ENCODE results near the gene PHYHD1.

PHYHD1 gene

GRCh38 chr9:128891321-128892220 is 29.2 kb upstream of the PHYHD1 start:
- Histone ChIP-seq H3K36me3 (replicated peaks) (peaks cover 42% of the 10 kb centered on the region), H3K4me3 (ENCODE audit: low read depth, low read length) (no peak overlapping the region), H3K27me3 (replicated peaks) (no peaks in the 10 kb centered on the region), H3K27ac (no peak overlapping the region)
- in situ Hi-C loops (cut with HindIII; ENCODE audit: low pct_ligation_motif_present, low sequenced_read_pairs) = no loop called here
- no peak for DNase-seq
- TF ChIP-seq, protein P1, sequence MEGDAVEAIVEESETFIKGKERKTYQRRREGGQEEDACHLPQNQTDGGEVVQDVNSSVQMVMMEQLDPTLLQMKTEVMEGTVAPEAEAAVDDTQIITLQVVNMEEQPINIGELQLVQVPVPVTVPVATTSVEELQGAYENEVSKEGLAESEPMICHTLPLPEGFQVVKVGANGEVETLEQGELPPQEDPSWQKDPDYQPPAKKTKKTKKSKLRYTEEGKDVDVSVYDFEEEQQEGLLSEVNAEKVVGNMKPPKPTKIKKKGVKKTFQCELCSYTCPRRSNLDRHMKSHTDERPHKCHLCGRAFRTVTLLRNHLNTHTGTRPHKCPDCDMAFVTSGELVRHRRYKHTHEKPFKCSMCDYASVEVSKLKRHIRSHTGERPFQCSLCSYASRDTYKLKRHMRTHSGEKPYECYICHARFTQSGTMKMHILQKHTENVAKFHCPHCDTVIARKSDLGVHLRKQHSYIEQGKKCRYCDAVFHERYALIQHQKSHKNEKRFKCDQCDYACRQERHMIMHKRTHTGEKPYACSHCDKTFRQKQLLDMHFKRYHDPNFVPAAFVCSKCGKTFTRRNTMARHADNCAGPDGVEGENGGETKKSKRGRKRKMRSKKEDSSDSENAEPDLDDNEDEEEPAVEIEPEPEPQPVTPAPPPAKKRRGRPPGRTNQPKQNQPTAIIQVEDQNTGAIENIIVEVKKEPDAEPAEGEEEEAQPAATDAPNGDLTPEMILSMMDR (IDR thresholded peaks at IDR 0.05; ENCODE audit: low read depth, low read length, missing control alignments) = no peak

DNA sequence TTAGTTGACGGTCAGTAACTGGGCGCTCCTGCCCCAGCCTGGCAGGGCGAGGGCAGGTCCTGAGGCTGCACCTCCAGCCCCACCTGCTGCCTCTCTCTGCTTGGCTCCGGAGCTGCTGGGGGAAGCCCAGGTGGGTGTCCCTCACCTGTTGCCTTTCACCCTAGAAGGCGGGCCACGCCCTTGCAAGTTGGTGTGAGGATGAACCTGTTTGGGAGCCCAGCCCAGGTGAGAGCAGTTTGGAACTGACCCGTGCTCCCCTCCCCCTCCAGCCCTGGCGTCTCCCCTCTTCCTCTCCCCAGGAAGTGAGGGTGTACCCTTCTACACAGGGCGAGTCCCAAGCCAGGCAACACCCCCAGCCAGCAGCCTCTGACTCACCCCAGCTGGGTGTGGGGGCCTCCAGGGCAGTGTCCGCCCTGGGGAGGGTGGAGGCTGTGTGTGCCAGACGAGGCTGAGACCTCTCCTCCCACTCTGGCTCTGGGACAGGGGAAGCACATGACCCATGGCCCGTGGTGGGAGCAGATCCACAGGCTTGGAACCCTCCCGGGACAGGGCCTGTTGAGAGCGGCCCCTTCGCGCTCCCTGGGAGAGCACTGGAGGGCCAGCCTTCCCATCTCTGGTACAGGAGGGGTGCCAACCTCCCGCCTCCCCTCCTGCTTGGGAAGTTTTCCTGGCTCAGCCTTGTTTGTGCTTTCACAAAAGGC is 28.4 kb upstream of the PHYHD1 start:
- peak; percentile 72 for DNase-seq
- Histone ChIP-seq H3K4me3 (ENCODE audit: low read depth, low read length) (no peak overlapping the region), H3K27ac (peak overlapping the region; percentile 50), H3K27me3 (replicated peaks) (no peaks in the 10 kb centered on the region), H3K36me3 (replicated peaks) (peaks cover 43% of the 10 kb centered on the region)
- TF ChIP-seq, protein P1 (IDR thresholded peaks at IDR 0.05; ENCODE audit: low read depth, low read length, missing control alignments) = no peak
- in situ Hi-C loops (cut with HindIII; ENCODE audit: low pct_ligation_motif_present, low sequenced_read_pairs) = no loop called here

- no peak for DNase-seq
- in situ Hi-C loops (cut with HindIII; ENCODE audit: low pct_ligation_motif_present, low sequenced_read_pairs) = no loop called here
- peaks cover 45% of the 10 kb centered on the region for H3K36me3 ChIP-seq (replicated peaks)
Observed at GRCh38 chr9:128893354-128893753, 27.4 kb upstream of the PHYHD1 start.

DNA sequence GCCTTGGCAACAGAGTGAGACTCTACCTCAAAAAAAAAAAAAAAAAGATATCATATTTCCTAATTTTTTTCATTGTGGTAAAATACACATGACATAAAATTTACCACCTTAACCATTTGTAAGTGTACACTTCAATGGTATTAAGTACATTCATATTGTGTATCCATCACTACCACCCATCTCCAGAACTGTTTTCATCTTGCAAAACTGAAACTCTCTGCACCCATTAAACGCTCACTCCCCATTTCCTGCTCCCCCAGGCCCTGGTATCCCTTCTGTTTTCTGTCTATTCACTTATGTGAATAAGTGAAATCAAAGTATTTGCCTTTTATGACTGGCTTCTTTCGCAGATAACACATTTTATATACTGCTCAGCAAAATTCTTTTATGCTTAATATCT is 26.0 kb upstream of the PHYHD1 start:
- H3K4me3 ChIP-seq (ENCODE audit: low read depth, low read length) = no peak overlapping the region
- in situ Hi-C loops (cut with HindIII; ENCODE audit: low pct_ligation_motif_present, low sequenced_read_pairs) = no loop called here
- H3K27ac ChIP-seq = no peak overlapping the region
- no peaks in the 10 kb centered on the region for H3K27me3 ChIP-seq (replicated peaks)
- TF ChIP-seq, protein P1 (IDR thresholded peaks at IDR 0.05; ENCODE audit: low read depth, low read length, missing control alignments) = no peak
- peaks cover 48% of the 10 kb centered on the region for H3K36me3 ChIP-seq (replicated peaks)
- DNase-seq = no peak

More at GRCh38 chr9:128893354-128893753, 27.4 kb upstream of the PHYHD1 start:
- no peaks in the 10 kb centered on the region for H3K27me3 ChIP-seq (replicated peaks)
- no peak overlapping the region for H3K27ac ChIP-seq
- no peak overlapping the region for H3K4me3 ChIP-seq (ENCODE audit: low read depth, low read length)
- TF ChIP-seq, protein P1 (IDR thresholded peaks at IDR 0.05; ENCODE audit: low read depth, low read length, missing control alignments) = no peak

DNA sequence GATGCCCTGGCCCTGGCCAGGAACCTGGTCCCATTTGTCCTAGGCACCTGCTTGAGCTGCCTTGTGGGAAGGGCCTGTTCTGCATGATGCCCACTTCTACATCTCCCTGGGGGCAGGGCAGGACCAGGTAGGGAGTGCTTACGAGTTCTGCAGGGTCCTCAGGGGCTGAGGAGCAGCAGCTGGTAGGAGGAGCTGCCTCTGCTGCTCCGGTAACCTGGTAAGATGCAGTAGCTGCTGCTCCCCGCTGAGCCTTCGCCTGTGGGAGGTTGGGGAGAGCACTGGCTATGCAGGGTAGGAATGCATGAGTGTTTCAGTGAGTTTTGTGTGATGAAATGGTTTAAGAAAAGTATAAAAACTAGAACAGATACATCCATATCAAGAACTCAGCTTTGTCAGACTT is 25.2 kb upstream of the PHYHD1 start:
- in situ Hi-C loops (cut with HindIII; ENCODE audit: low pct_ligation_motif_present, low sequenced_read_pairs) = no loop called here
- DNase-seq = no peak
- H3K27me3 ChIP-seq (replicated peaks) = no peaks in the 10 kb centered on the region
- no peak overlapping the region for H3K27ac ChIP-seq
- H3K36me3 ChIP-seq (replicated peaks) = peaks cover 43% of the 10 kb centered on the region
- TF ChIP-seq, protein P1 (IDR thresholded peaks at IDR 0.05; ENCODE audit: low read depth, low read length, missing control alignments) = no peak
- no peak overlapping the region for H3K4me3 ChIP-seq (ENCODE audit: low read depth, low read length)

All from brain microvascular endothelial cell (primary cell).